HCT116 (cell line): ENCODE measurements around the gene AOC3. TPM values are rescaled to one million over a fixed set of nuclear protein-coding genes. Genes with fewer than 3 reads are reported as not detected.
"Not testable (repeated sequence)": the region's sequence is repeated elsewhere in the genome, so short reads cannot be mapped to it uniquely, and the experiment has no call there.

Source experiments
- ATAC-seq: fragments of 200-7000 bp; cut with Tn5 transposase; 2 replicates; pipeline ENCODE4 v1.9.1; 2020; ENCODE audit warnings: mild to moderate bottlenecking, moderate library complexity
- BruUV-seq: library from RNA; stranded (reverse); fragments of 400-500 nt; replicated peaks from 2 replicates; lab custom pipeline; 2021; lab: Mats Ljungman, UMichigan
- CTCF ChIA-PET: fragments of 300-600 bp; sonication (Branson Sonifier 250); formaldehyde crosslinking; loops from one replicate; lab custom pipeline; 2021; ENCODE audit warnings: antibody characterized with exemption; lab: Charles Lee
- POLR2A ChIA-PET: fragments of 300-600, 350-600 bp; sonication (Branson Sonifier 250); formaldehyde crosslinking; loops from one replicate; lab custom pipeline; 2021; ENCODE audit warnings: antibody characterized with exemption; lab: Charles Lee
- RAD21 ChIA-PET, 2 experiments: fragments of 300-600 bp; sonication (Branson Sonifier 250); formaldehyde crosslinking; loops; one replicate each; lab custom pipeline; 2023; ENCODE audit warnings: low total read pairs in 2 of 2; ENCODE audit not compliant: uncharacterized antibody in 2 of 2, unreplicated experiment in 2 of 2, low non-redundant PET in 1 of 2; lab: Charles Lee
- DNase-seq: peaks from one replicate; pipeline ENCODE4 v3.0.0-alpha.2; 2010; ENCODE audit warnings: low read depth, low spot score
- H2AFZ ChIP-seq: fragments of 200-600 bp; shearing (Covaris generic), sonication (generic); 2 replicates; pipeline ENCODE4 v1.6.1; 2017; ENCODE audit warnings: low read depth, mixed run types, mixed read lengths, antibody characterized with exemption, low read length; ENCODE audit not compliant: poor library complexity, severe bottlenecking
- H3K27ac ChIP-seq: 2 replicates; pipeline ENCODE4 v1.5.1; 2012; ENCODE audit warnings: low read depth, low read length
- H3K27me3 ChIP-seq: fragments of 200-600 bp; sonication (generic); 2 replicates; pipeline ENCODE4 v1.6.1; 2016; ENCODE audit warnings: mixed run types, low read length, mixed read lengths; ENCODE audit not compliant: insufficient read depth
- H3K36me3 ChIP-seq, 2 experiments: fragments of 200-500 bp in 1 of 2; fragments of 200-600 bp in 1 of 2; sonication (Bioruptor generic) in 1 of 2; sonication (generic) in 1 of 2; 2 replicates each; pipeline versions ENCODE4 v1.5.1 to v1.6.1; 2014 to 2016; ENCODE audit warnings: low read length in 2 of 2, inconsistent platforms in 1 of 2, mixed read lengths in 1 of 2, mixed run types in 1 of 2; ENCODE audit not compliant: insufficient read depth in 2 of 2, control insufficient read depth in 1 of 2
- H3K4me1 ChIP-seq, 2 experiments: fragments of 200-600 bp in 1 of 2; sonication (generic) in 1 of 2; 2 replicates each; pipeline versions ENCODE4 v1.5.1 to v1.6.1; 2012 to 2017; ENCODE audit warnings: low read length in 2 of 2, inconsistent platforms in 1 of 2, mild to moderate bottlenecking in 1 of 2, mixed read lengths in 1 of 2, mixed run types in 1 of 2, moderate library complexity in 1 of 2; ENCODE audit not compliant: insufficient read depth in 2 of 2, control insufficient read depth in 1 of 2
- H3K4me2 ChIP-seq: fragments of 200-600 bp; sonication (generic); 2 replicates; pipeline ENCODE4 v1.6.1; 2017; ENCODE audit warnings: mixed run types, low read length, mixed read lengths
- H3K4me3 ChIP-seq, 2 experiments: fragments of 200-600 bp in 1 of 2; sonication (generic) in 1 of 2; replicated peaks in 1 of 2; 2 replicates each; pipeline ENCODE4 v1.5.1; 2011 to 2016; ENCODE audit warnings: low read length in 2 of 2, control low read depth in 1 of 2, low read depth in 1 of 2, mild to moderate bottlenecking in 1 of 2, mixed read lengths in 1 of 2, mixed run types in 1 of 2
- H3K79me2 ChIP-seq: fragments of 200-600 bp; sonication (generic); 2 replicates; pipeline ENCODE4 v1.6.1; 2017; ENCODE audit warnings: mild to moderate bottlenecking, mixed run types, low read length, moderate library complexity, mixed read lengths; ENCODE audit not compliant: insufficient read depth
- H3K9ac ChIP-seq: fragments of 200-600 bp; sonication (generic); 2 replicates; pipeline ENCODE4 v1.6.1; 2016; ENCODE audit warnings: low read length, mixed read lengths
- H3K9me2 ChIP-seq: fragments of 200-600 bp; sonication (generic), shearing (Covaris generic); 2 replicates; pipeline ENCODE4 v1.6.1; 2017; ENCODE audit warnings: mixed run types, mild to moderate bottlenecking, moderate library complexity; ENCODE audit not compliant: insufficient read depth
- H3K9me3 ChIP-seq, 2 experiments: fragments of 200-500 bp in 1 of 2; fragments of 200-600 bp in 1 of 2; sonication (Bioruptor generic) in 1 of 2; sonication (generic) in 1 of 2; 2 replicates each; pipeline ENCODE4 v1.6.1; 2014 to 2017; ENCODE audit warnings: low read length in 2 of 2, mixed read lengths in 2 of 2, inconsistent platforms in 1 of 2, low read depth in 1 of 2, mild to moderate bottlenecking in 1 of 2, mixed run types in 1 of 2, moderate library complexity in 1 of 2; ENCODE audit not compliant: control insufficient read depth in 1 of 2, insufficient read depth in 1 of 2
- H4K20me1 ChIP-seq: fragments of 200-600 bp; sonication (generic), shearing (Covaris generic); 2 replicates; pipeline ENCODE4 v1.6.1; 2017; ENCODE audit warnings: mixed run types, mild to moderate bottlenecking, moderate library complexity; ENCODE audit not compliant: insufficient read depth
- EGR1 ChIP-seq: IDR thresholded peaks from 2 replicates; pipeline ENCODE4 v1.6.1; 2012; ENCODE audit warnings: low read depth
- ELF1 ChIP-seq: IDR thresholded peaks from 2 replicates; pipeline ENCODE4 v1.6.1; 2012; ENCODE audit warnings: low read depth, borderline replicate concordance
- EZH2 ChIP-seq: fragments of 200-600 bp; sonication (generic); IDR thresholded peaks from 2 replicates; pipeline ENCODE4 v1.6.1; 2017; ENCODE audit warnings: antibody characterized with exemption, mixed run types
- RAD21 ChIP-seq: IDR thresholded peaks from 2 replicates; pipeline ENCODE4 v1.6.1; 2012; ENCODE audit warnings: low read depth, mild to moderate bottlenecking
- SIN3A ChIP-seq: IDR thresholded peaks from 2 replicates; pipeline ENCODE4 v1.6.1; 2012; ENCODE audit warnings: low read depth
- YY1 ChIP-seq: IDR thresholded peaks from 2 replicates; pipeline ENCODE4 v1.6.1; 2011; ENCODE audit warnings: low read length, low read depth, moderate library complexity, mild to moderate bottlenecking; ENCODE audit not compliant: insufficient replicate concordance; ENCODE audit errors: extremely low read depth
- ZNF274 ChIP-seq: fragments of 200-500 bp; sonication (Bioruptor generic); IDR thresholded peaks from 2 replicates; pipeline ENCODE4 v1.6.1; 2014; ENCODE audit warnings: mild to moderate bottlenecking, low read depth, low read length, inconsistent platforms
- intact Hi-C: fragments of 100-400 bp; cut with micrococcal nuclease; formaldehyde crosslinking; loops from 2 replicates; pipeline ENCODE4 v1.10.0; 2022
- total RNA-seq: library from RNA; stranded (reverse); gene quantifications from one replicate; pipeline ENCODE4 v1.2.1, GENCODE V29; 2021; ENCODE audit not compliant: unreplicated experiment
- TF ChIP-seq, protein P1 (sequence below): IDR thresholded peaks from 2 replicates; pipeline ENCODE4 v1.6.1; 2011; ENCODE audit warnings: mild to moderate bottlenecking, low read length, moderate library complexity; ENCODE audit not compliant: insufficient replicate concordance; ENCODE audit errors: extremely low read depth
- TF ChIP-seq, protein P2 (sequence below), 3 experiments: fragments of 200-600 bp in 1 of 3; sonication (generic) in 1 of 3; IDR thresholded peaks in 2 of 3; conservative IDR thresholded peaks in 1 of 3; 2 replicates each; pipeline ENCODE4 v1.5.1; 2012 to 2017; ENCODE audit warnings: low read depth in 2 of 3, low read length in 2 of 3, antibody characterized with exemption in 1 of 3, borderline replicate concordance in 1 of 3, control low read depth in 1 of 3, mild to moderate bottlenecking in 1 of 3, mixed read lengths in 1 of 3, mixed run types in 1 of 3, moderate library complexity in 1 of 3; ENCODE audit not compliant: insufficient read depth in 1 of 3

AOC3 gene
- total RNA-seq, 1 experiment from 2014 or later = 5.9 TPM

DNA sequence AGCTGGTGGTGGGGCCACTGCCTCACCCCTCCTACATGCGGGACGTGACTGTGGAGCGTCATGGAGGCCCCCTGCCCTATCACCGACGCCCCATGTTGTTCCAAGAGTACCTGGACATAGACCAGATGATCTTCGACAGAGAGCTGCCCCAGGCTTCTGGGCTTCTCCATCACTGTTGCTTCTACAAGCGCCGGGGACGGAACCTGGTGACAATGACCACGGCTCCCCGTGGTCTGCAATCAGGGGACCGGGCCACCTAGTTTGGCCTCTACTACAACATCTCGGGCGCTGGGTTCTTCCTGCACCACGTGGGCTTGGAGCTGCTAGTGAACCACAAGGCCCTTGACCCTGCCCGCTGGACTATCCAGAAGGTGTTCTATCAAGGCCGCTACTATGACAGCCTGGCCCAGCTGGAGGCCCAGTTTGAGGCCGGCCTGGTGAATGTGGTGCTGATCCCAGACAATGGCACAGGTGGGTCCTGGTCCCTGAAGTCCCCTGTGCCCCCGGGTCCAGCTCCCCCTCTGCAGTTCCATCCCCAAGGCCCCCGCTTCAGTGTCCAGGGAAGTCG is 16.8 kb downstream of the AOC3 start:
- H3K9me2 ChIP-seq, H3K9ac ChIP-seq, H3K4me2 ChIP-seq, intact Hi-C loops, CTCF ChIA-PET, ATAC-seq, RAD21 ChIA-PET, H4K20me1 ChIP-seq, BruUV-seq, H3K9me3 ChIP-seq, H2AFZ ChIP-seq, H3K4me1 ChIP-seq, H3K79me2 ChIP-seq, H3K27me3 ChIP-seq, H3K36me3 ChIP-seq, POLR2A ChIA-PET, H3K27ac ChIP-seq, DNase-seq, H3K4me3 ChIP-seq: not testable (repeated sequence)

DNA sequence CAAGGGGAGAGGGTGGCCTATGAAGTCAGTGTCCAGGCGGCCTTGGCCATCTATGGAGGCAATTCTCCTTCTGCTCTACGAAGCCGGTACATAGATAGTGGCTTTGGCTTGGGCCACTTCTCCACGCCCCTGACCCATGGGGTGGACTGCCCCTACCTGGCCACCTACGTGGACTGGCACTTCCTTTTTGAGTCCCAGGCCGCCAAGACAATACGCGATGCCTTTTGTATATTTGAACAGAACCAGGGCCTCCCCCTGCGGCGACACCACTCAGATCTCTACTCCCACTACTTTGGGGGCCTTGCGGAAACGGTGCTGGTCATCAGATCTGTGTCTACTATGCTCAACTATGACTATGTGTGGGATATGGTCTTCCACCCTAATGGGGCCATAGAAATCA is 17.3 kb downstream of the AOC3 start:
- ChIA-PET POLR2A (no interaction called here), CTCF (no interaction called here)
- Histone ChIP-seq H3K9me3 (no peaks in the 10 kb centered on the region), H3K4me1 (peaks cover 0 to 3% of the 10 kb centered on the region in 2 experiments; a peak in 1 of 4 replicates), H4K20me1 (no peaks in the 10 kb centered on the region), H2AFZ (no peak overlapping the region), H3K27ac (no peak overlapping the region), H3K9ac (no peak overlapping the region), H3K79me2 (no peaks in the 10 kb centered on the region), H3K4me2 (no peak overlapping the region)
- DNase-seq = no peak
- TF ChIP-seq ZNF274 = no peak
- TF ChIP-seq, all 23 proteins: peak for 0
- intact Hi-C loops = no loop called here
- BruUV-seq = no TSS peak
- no peak for ATAC-seq
- no peaks in the 10 kb centered on the region for H3K27me3 ChIP-seq
- H3K4me3 ChIP-seq = no peak overlapping the region
- H3K9me2 ChIP-seq = no peaks in the 10 kb centered on the region
- RAD21 ChIA-PET = no interaction called here
- no peaks in the 10 kb centered on the region for H3K36me3 ChIP-seq

GRCh38 chr17:42871647-42872046 is 20.6 kb downstream of the AOC3 start:
- H3K4me3 ChIP-seq = no peak overlapping the region
- BruUV-seq = no TSS peak
- H3K4me1 ChIP-seq = no peaks in the 10 kb centered on the region
- intact Hi-C loops = no loop called here
- CTCF ChIA-PET = interaction anchor here (0.6 kb wide), 1 partner anchor 149 kb away, joined by 5 read pairs; no protein-coding TSS in a partner anchor
- RAD21 ChIA-PET = no interaction called here
- ATAC-seq (no peak), DNase-seq (no peak)
- POLR2A ChIA-PET = no interaction called here
- no peaks in the 10 kb centered on the region for H4K20me1 ChIP-seq
- no peak overlapping the region for H3K27ac ChIP-seq
- H3K9me3 ChIP-seq = no peaks in the 10 kb centered on the region
- H3K36me3 ChIP-seq = no peaks in the 10 kb centered on the region
- no peak overlapping the region for H2AFZ ChIP-seq
- no peaks in the 10 kb centered on the region for H3K9me2 ChIP-seq
- H3K4me2 ChIP-seq = no peak overlapping the region
- no peaks in the 10 kb centered on the region for H3K27me3 ChIP-seq
- H3K79me2 ChIP-seq = no peaks in the 10 kb centered on the region
- H3K9ac ChIP-seq = no peak overlapping the region
- TF ChIP-seq, protein P1, sequence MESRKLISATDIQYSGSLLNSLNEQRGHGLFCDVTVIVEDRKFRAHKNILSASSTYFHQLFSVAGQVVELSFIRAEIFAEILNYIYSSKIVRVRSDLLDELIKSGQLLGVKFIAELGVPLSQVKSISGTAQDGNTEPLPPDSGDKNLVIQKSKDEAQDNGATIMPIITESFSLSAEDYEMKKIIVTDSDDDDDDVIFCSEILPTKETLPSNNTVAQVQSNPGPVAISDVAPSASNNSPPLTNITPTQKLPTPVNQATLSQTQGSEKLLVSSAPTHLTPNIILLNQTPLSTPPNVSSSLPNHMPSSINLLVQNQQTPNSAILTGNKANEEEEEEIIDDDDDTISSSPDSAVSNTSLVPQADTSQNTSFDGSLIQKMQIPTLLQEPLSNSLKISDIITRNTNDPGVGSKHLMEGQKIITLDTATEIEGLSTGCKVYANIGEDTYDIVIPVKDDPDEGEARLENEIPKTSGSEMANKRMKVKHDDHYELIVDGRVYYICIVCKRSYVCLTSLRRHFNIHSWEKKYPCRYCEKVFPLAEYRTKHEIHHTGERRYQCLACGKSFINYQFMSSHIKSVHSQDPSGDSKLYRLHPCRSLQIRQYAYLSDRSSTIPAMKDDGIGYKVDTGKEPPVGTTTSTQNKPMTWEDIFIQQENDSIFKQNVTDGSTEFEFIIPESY = no peak
- no peak for TF ChIP-seq SIN3A
- TF ChIP-seq, protein P2, sequence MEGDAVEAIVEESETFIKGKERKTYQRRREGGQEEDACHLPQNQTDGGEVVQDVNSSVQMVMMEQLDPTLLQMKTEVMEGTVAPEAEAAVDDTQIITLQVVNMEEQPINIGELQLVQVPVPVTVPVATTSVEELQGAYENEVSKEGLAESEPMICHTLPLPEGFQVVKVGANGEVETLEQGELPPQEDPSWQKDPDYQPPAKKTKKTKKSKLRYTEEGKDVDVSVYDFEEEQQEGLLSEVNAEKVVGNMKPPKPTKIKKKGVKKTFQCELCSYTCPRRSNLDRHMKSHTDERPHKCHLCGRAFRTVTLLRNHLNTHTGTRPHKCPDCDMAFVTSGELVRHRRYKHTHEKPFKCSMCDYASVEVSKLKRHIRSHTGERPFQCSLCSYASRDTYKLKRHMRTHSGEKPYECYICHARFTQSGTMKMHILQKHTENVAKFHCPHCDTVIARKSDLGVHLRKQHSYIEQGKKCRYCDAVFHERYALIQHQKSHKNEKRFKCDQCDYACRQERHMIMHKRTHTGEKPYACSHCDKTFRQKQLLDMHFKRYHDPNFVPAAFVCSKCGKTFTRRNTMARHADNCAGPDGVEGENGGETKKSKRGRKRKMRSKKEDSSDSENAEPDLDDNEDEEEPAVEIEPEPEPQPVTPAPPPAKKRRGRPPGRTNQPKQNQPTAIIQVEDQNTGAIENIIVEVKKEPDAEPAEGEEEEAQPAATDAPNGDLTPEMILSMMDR (IDR thresholded peaks at IDR 0.05 in 2 of 3, conservative IDR thresholded peaks at IDR 0.05 in 1 of 3; ENCODE audit: borderline replicate concordance in 1 of 3, insufficient read depth in 1 of 3, low read depth in 2 of 3, low read length in 2 of 3) = no peak
- TF ChIP-seq ELF1 = no peak
- TF ChIP-seq RAD21 = no peak
- no peak for TF ChIP-seq EGR1
- no peak for TF ChIP-seq YY1
- TF ChIP-seq EZH2 = no peak
